NCI-H146 treated with DMSO at 0.1 percent for 48 hours (cell line): ENCODE results near the gene LRBA.
"Not testable (repeated sequence)": the region's sequence is repeated elsewhere in the genome, so short reads cannot be mapped to it uniquely, and the experiment has no call there.

Experiments
- DNase-seq: peaks from one replicate; lab custom pipeline; 2025; ENCODE audit not compliant: unreplicated experiment; lab: John Stamatoyannopoulos, UW

The LRBA gene

GRCh38 chr4:150751648-150752047 lies 263.4 kb downstream of the LRBA start:
- DNase-seq: no peak

DNA sequence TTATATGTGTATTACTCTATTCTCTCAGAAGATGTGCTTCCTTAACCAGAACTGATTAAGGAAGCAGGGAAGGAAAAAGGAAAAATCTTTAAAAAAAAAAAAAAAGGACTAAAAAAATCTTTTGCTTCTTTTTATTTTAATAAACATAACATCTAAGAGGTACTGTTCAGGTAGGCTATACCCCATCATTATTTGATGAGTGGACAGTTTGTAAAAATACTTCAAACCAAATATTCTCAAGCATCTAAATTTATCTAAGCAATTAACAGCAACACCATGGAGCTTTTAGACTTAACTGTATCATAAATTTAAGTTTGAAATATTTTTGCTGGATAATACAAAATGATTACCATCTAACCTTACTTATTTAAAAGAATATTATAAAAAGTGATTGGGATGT lies 264.3 kb downstream of the LRBA start:
- no peak for DNase-seq

DNA sequence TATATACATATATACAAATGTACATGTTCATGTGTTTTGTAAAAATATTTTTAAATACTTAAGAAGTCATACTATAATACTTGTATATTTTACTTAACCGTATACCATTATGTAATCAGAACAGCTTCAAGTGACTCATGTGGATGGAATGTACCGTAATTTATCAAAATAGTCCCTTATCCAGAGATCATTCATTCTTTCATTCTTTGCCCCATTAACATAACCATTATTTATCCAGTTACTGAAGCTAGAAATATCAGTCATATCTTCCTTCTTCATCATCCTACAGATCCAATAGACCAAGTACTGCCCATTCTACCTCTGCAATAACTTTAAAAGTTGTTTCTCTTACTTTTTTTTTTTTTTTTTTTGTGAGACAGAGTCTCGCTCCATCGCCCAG lies 268.9 kb downstream of the LRBA start:
- no peak for DNase-seq

DNA sequence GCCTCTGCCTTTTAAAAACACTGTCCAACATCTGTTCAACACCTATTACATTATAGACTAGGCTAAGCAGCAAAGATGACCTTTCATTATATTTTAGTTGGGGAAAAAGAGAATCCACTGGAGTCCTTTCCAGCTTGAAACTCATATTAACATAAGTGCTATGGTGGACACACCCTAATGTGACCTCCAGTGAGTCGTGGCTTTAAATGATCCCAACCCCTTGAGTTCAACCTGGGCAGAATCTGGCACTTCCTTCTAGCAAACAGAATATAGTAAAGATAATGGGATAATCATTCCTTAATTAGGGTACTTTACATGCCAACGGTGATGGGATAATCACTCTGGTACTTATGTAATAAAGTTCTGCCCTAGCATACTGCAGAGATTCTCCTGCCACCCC lies 270.5 kb downstream of the LRBA start:
- no peak for DNase-seq

DNA sequence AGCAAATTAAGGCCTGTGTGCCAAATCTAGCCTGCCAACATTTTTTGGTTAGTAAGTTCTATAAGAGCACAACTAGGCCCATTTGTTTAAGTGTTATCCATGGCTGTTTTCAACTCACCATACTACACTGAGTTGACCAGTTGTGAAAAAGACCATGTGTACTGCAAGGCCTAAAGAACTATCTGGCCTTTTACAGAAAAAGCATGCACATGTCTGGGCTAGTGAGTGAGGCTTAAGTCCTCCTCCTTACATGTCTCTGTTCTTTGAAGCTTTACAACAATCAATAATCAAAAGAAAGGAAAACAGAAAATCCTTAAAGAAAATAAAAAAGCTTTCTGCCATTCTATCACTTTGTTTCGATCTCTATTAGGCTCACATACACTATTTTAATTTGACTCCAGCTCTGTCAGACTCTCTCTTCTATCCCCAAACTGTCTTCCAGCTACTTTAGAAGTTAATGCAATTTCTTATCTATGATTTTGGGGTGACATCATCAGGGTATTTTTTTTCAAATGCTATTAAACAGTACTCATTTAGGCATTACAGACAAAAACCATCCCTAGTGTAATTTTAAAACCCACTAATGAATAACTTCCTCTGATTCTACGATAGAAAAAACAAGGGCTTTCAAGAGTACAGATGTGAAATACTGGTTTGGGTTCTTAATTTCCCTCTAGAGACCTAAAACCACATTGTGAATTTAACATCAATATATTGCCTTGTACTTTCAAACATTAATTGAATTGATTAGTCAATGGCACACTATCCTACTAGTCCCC lies 271.3 kb downstream of the LRBA start:
- DNase-seq: no peak

GRCh38 chr4:150742930-150743329 lies 272.2 kb downstream of the LRBA start:
- not testable (repeated sequence) for DNase-seq

- DNase-seq: no peak
These were observed 275.5 kb downstream of the LRBA start for GRCh38 chr4:150739591-150739990.

DNA sequence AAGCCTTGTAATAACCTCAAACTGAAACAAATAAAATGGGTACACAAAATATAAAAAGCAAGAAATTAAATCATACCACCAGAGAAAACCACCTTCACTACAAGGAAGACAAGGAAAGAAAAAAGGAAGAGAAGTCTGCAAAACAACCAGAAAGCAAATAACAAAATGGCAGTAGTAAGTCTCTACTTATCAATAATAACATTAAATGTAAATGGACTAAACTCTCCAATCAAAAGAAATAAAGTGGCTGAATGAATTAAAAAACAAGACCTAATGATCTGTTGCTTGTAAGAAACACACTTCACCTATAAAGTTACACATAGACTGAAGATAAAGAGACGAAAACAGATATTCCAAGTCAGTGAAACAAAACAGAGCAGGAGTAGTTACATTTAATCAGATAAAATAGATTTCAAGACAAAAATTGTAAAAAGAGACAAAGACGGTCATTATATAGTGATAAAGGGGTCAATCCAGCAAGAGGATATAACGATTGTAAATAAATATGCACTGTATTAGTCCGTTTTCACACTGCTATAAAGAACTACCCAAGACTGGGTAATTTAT lies 289.0 kb downstream of the LRBA start:
- DNase-seq: no peak

GRCh38 chr4:150723727-150724411 lies 291.2 kb downstream of the LRBA start:
- DNase-seq: no peak

GRCh38 chr4:150722908-150723362 lies 292.1 kb downstream of the LRBA start:
- DNase-seq: no peak

GRCh38 chr4:150720973-150721518 lies 294.0 kb downstream of the LRBA start:
- DNase-seq: no peak

- DNase-seq: no peak
These were observed 297.1 kb downstream of the LRBA start for GRCh38 chr4:150717952-150718351.

GRCh38 chr4:150714462-150715438 lies 300.3 kb downstream of the LRBA start:
- DNase-seq: peak; percentile 38

GRCh38 chr4:150713251-150713650 lies 301.8 kb downstream of the LRBA start:
- DNase-seq: no peak

GRCh38 chr4:150710770-150711375 lies 304.2 kb downstream of the LRBA start:
- DNase-seq: no peak

- DNase-seq: no peak
These were observed 307.1 kb downstream of the LRBA start for GRCh38 chr4:150708004-150708403.

- no peak for DNase-seq
These were observed 315.5 kb downstream of the LRBA start for GRCh38 chr4:150699599-150699998.

GRCh38 chr4:150695162-150695561 lies 319.9 kb downstream of the LRBA start:
- no peak for DNase-seq

- peak; percentile 32 for DNase-seq
These were observed 320.6 kb downstream of the LRBA start for GRCh38 chr4:150694438-150694837.

- DNase-seq: no peak
These were observed 331.2 kb downstream of the LRBA start for GRCh38 chr4:150683775-150684350.
